HEK293 (cell line): ENCODE measurements around the gene PTCSC3.

Source experiments
- CTCF ChIA-PET: fragments of 350-600 bp; formaldehyde crosslinking; extraction: SDS; loops from one replicate; lab custom pipeline; 2021; ENCODE audit warnings: antibody characterized with exemption; lab: Yijun Ruan, JAX
- POLR2A ChIA-PET: fragments of 300-600 bp; formaldehyde crosslinking; extraction: SDS; loops from one replicate; lab custom pipeline; 2020; ENCODE audit warnings: antibody characterized with exemption, inconsistent platforms; lab: Yijun Ruan, JAX
- H3K27ac ChIP-seq: fragments of 200-500 bp; sonication (Bioruptor generic); 2 replicates; pipeline ENCODE4 v1.5.1; 2014; ENCODE audit warnings: low read depth, low read length, control low read depth, inconsistent platforms; ENCODE audit errors: extremely low read depth
- H3K36me3 ChIP-seq, 2 experiments: fragments of 200-500 bp in 1 of 2; sonication (Bioruptor generic) in 1 of 2; 1 replicate in 1 of 2; 2 replicates in 1 of 2; pipeline ENCODE4 v1.5.1; 2014 to 2017; ENCODE audit warnings: inconsistent platforms in 2 of 2, low read length in 2 of 2; ENCODE audit not compliant: control insufficient read depth in 2 of 2, insufficient read depth in 1 of 2
- H3K4me1 ChIP-seq: fragments of 200-500 bp; sonication (Bioruptor generic); 2 replicates; pipeline ENCODE4 v1.5.1; 2014; ENCODE audit warnings: mild to moderate bottlenecking, low read length, inconsistent platforms; ENCODE audit not compliant: control insufficient read depth, insufficient read depth
- H3K4me3 ChIP-seq: 2 replicates; pipeline ENCODE4 v1.5.1; 2011; ENCODE audit warnings: low read depth, mild to moderate bottlenecking, control low read depth, low read length, moderate library complexity
- H3K9me3 ChIP-seq: fragments of 200-500 bp; sonication (Bioruptor generic); 2 replicates; pipeline ENCODE4 v1.5.1; 2014; ENCODE audit warnings: low read depth, low read length, inconsistent platforms; ENCODE audit not compliant: control insufficient read depth, insufficient read depth
- AEBP2 ChIP-seq: fragments of 450-650 bp; formaldehyde crosslinking; IDR thresholded peaks from 2 replicates; pipeline ENCODE4 v1.5.1; 2016; ENCODE audit warnings: missing biosample characterization, missing genetic modification characterization, borderline replicate concordance
- INSM2 ChIP-seq: fragments of 450-650 bp; formaldehyde crosslinking; IDR thresholded peaks from 2 replicates; pipeline ENCODE4 v1.5.1; 2016; ENCODE audit warnings: missing biosample characterization, missing genetic modification characterization
- PRDM10 ChIP-seq: fragments of 450-650 bp; formaldehyde crosslinking; IDR thresholded peaks from 2 replicates; pipeline ENCODE4 v1.5.1; 2016; ENCODE audit warnings: missing biosample characterization, missing genetic modification characterization
- SCRT2 ChIP-seq: fragments of 450-650 bp; formaldehyde crosslinking; IDR thresholded peaks from 2 replicates; pipeline ENCODE4 v1.5.1; 2016; ENCODE audit warnings: missing biosample characterization, missing genetic modification characterization
- TRIM28 ChIP-seq: IDR thresholded peaks from 2 replicates; pipeline ENCODE4 v1.6.1; 2011; ENCODE audit warnings: low read length, control low read depth, borderline replicate concordance
- ZBTB11 ChIP-seq: fragments of 450-650 bp; formaldehyde crosslinking; conservative IDR thresholded peaks from 2 replicates; pipeline ENCODE4 v1.5.1; 2016; ENCODE audit warnings: low read depth, missing biosample characterization, missing genetic modification characterization
- ZBTB21 ChIP-seq: fragments of 450-650 bp; formaldehyde crosslinking; IDR thresholded peaks from 2 replicates; pipeline ENCODE4 v1.5.1; 2017; ENCODE audit warnings: missing biosample characterization, missing genetic modification characterization
- ZFP41 ChIP-seq: fragments of 450-650 bp; formaldehyde crosslinking; IDR thresholded peaks from 2 replicates; pipeline ENCODE4 v1.5.1; 2016; ENCODE audit warnings: missing biosample characterization, missing genetic modification characterization, borderline replicate concordance
- ZFP69B ChIP-seq: fragments of 450-650 bp; formaldehyde crosslinking; IDR thresholded peaks from 2 replicates; pipeline ENCODE4 v1.5.1; 2016; ENCODE audit warnings: missing biosample characterization, missing genetic modification characterization
- ZNF24 ChIP-seq: fragments of 450-650 bp; formaldehyde crosslinking; IDR thresholded peaks from 2 replicates; pipeline ENCODE4 v1.5.1; 2016; ENCODE audit warnings: missing biosample characterization, missing genetic modification characterization
- ZNF248 ChIP-seq: fragments of 450-650 bp; formaldehyde crosslinking; IDR thresholded peaks from 2 replicates; pipeline ENCODE4 v1.5.1; 2017; ENCODE audit warnings: missing biosample characterization, missing genetic modification characterization
- ZNF335 ChIP-seq: fragments of 450-650 bp; formaldehyde crosslinking; conservative IDR thresholded peaks from 2 replicates; pipeline ENCODE4 v1.5.1; 2016; ENCODE audit warnings: missing biosample characterization, missing genetic modification characterization
- ZNF404 ChIP-seq: fragments of 450-650 bp; formaldehyde crosslinking; IDR thresholded peaks from 2 replicates; pipeline ENCODE4 v1.5.1; 2017; ENCODE audit warnings: missing biosample characterization, missing genetic modification characterization
- ZNF473 ChIP-seq: fragments of 450-650 bp; formaldehyde crosslinking; IDR thresholded peaks from 2 replicates; pipeline ENCODE4 v1.5.1; 2017; ENCODE audit warnings: missing biosample characterization, missing genetic modification characterization
- ZNF518A ChIP-seq: fragments of 450-650 bp; formaldehyde crosslinking; conservative IDR thresholded peaks from 2 replicates; pipeline ENCODE4 v1.5.1; 2016; ENCODE audit warnings: low read depth, missing biosample characterization, missing genetic modification characterization
- ZNF530 ChIP-seq: fragments of 450-650 bp; formaldehyde crosslinking; IDR thresholded peaks from 2 replicates; pipeline ENCODE4 v1.5.1; 2016; ENCODE audit warnings: low read depth, missing biosample characterization, missing genetic modification characterization
- ZNF555 ChIP-seq: fragments of 450-650 bp; formaldehyde crosslinking; conservative IDR thresholded peaks from 2 replicates; pipeline ENCODE4 v1.5.1; 2017; ENCODE audit warnings: missing biosample characterization, mild to moderate bottlenecking, missing genetic modification characterization, inconsistent platforms
- ZNF571 ChIP-seq: fragments of 450-650 bp; formaldehyde crosslinking; IDR thresholded peaks from 2 replicates; pipeline ENCODE4 v1.5.0; 2017; ENCODE audit warnings: missing biosample characterization, missing genetic modification characterization
- ZXDB ChIP-seq: fragments of 450-650 bp; formaldehyde crosslinking; IDR thresholded peaks from 2 replicates; pipeline ENCODE4 v1.5.1; 2016; ENCODE audit warnings: missing biosample characterization, missing genetic modification characterization

Gene PTCSC3

GRCh38 chr14:36094963-36095362, 81.6 kb downstream of the PTCSC3 start (continued):
- no peak for TF ChIP-seq ZNF248 (tag by site-specific recombination)
- TF ChIP-seq ZBTB11 (tag by site-specific recombination) = no peak
- no peak for TF ChIP-seq ZNF571 (tag by site-specific recombination)
- TF ChIP-seq ZFP41 (tag by site-specific recombination) = no peak
- no peak for TF ChIP-seq ZXDB (tag by site-specific recombination)
- no peak for TF ChIP-seq ZNF404 (tag by site-specific recombination)
- TF ChIP-seq ZNF335 (tag by site-specific recombination) = no peak
- no peak for TF ChIP-seq ZNF530 (tag by site-specific recombination)
- no peak for TF ChIP-seq AEBP2 (tag by site-specific recombination)
- TF ChIP-seq, all 188 proteins: peak for 0

GRCh38 chr14:36091096-36091495, 85.4 kb downstream of the PTCSC3 start:
- ChIA-PET CTCF (interaction anchor here (1.0 to 2.1 kb wide), 3 partner anchors 14 to 283 kb away, joined by 5 to 13 read pairs (median 5); no protein-coding TSS in a partner anchor), POLR2A (no interaction called here)
- Histone ChIP-seq H3K4me3 (no peak overlapping the region), H3K4me1 (peaks cover 6% of the 10 kb centered on the region; the same call in 1 of the 2 replicates), H3K27ac (no peak overlapping the region), H3K9me3 (no peaks in the 10 kb centered on the region), H3K36me3 (no peaks in the 10 kb centered on the region)
- TF ChIP-seq ZNF518A (tag by site-specific recombination) = peak; percentile 47
- 0 out of 2 replicates have a peak, but pooled peaks have one; percentile 27 for TF ChIP-seq INSM2 (tag by site-specific recombination)
- TF ChIP-seq SCRT2 (tag by site-specific recombination) = peak; percentile 78
- peak; percentile 79 for TF ChIP-seq ZBTB21 (tag by site-specific recombination)
- TF ChIP-seq ZFP69B = no peak
- TF ChIP-seq TRIM28 = peak; percentile 90
- TF ChIP-seq ZNF473 = no peak
- TF ChIP-seq ZNF24 (tag by site-specific recombination) = peak; percentile 47; the same call in 1 of the 2 replicates
- no peak for TF ChIP-seq ZNF555 (tag by site-specific recombination)
- peak; percentile 28; the same call in 1 of the 2 replicates for TF ChIP-seq PRDM10
